ENCODE results near the gene ST8SIA5.

The ST8SIA5 gene

DNA sequence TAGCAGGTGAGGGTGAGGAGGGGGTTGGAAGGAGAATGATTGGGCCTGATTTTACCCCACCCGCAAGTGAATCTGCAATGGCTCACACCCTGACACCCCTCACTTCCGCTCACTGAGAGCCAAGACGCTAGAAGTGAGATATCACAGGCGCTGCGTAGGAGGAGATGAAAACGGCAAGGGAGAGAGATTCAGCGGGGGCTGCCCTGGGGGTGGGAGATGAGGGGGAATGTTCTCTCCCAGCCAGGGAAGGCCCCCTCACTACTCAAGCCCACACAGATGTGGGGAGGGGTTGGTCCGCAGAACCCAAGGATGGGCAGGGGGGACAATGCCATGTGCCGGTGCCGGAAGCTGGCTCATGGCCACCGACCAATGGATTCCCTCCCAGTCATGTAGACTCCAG is 132.7 kb downstream of the ST8SIA5 start:
- no peak for DNase-seq (ENCODE audit: low read depth)
- H3K4me3 ChIP-seq (ENCODE audit: low read length), result no peak overlapping the region
- TF ChIP-seq CTCF (conservative IDR thresholded peaks at IDR 0.05; ENCODE audit: low read length), result no peak

GRCh38 chr18:46623541-46623940 is 133.3 kb downstream of the ST8SIA5 start:
- no peak overlapping the region for H3K4me3 ChIP-seq (ENCODE audit: low read length)
- DNase-seq (ENCODE audit: low read depth), result peak; percentile 13
- no peak for TF ChIP-seq CTCF (conservative IDR thresholded peaks at IDR 0.05; ENCODE audit: low read length)

- no peak for TF ChIP-seq CTCF (conservative IDR thresholded peaks at IDR 0.05; ENCODE audit: low read length)
- H3K4me3 ChIP-seq (ENCODE audit: low read length), result no peak overlapping the region
- peak; percentile 13 for DNase-seq (ENCODE audit: low read depth)
Observed at GRCh38 chr18:46622999-46623398, 133.9 kb downstream of the ST8SIA5 start.

GRCh38 chr18:46622451-46622850 is 134.4 kb downstream of the ST8SIA5 start:
- DNase-seq (ENCODE audit: low read depth), result no peak
- TF ChIP-seq CTCF (conservative IDR thresholded peaks at IDR 0.05; ENCODE audit: low read length), result no peak
- no peak overlapping the region for H3K4me3 ChIP-seq (ENCODE audit: low read length)

- no peak overlapping the region for H3K4me3 ChIP-seq (ENCODE audit: low read length)
- TF ChIP-seq CTCF (conservative IDR thresholded peaks at IDR 0.05; ENCODE audit: low read length), result no peak
Observed at GRCh38 chr18:46621871-46622270, 135.0 kb downstream of the ST8SIA5 start.

GRCh38 chr18:46621111-46621766 is 135.6 kb downstream of the ST8SIA5 start:
- no peak overlapping the region for H3K4me3 ChIP-seq (ENCODE audit: low read length)
- no peak for TF ChIP-seq CTCF (conservative IDR thresholded peaks at IDR 0.05; ENCODE audit: low read length)
- no peak for DNase-seq (ENCODE audit: low read depth)

More at GRCh38 chr18:46621871-46622270, 135.0 kb downstream of the ST8SIA5 start:
- no peak for DNase-seq (ENCODE audit: low read depth)

GRCh38 chr18:46619559-46619958 is 137.3 kb downstream of the ST8SIA5 start:
- no peak for DNase-seq (ENCODE audit: low read depth)
- TF ChIP-seq CTCF (conservative IDR thresholded peaks at IDR 0.05; ENCODE audit: low read length), result no peak

More at GRCh38 chr18:46619559-46619958, 137.3 kb downstream of the ST8SIA5 start:
- H3K4me3 ChIP-seq (ENCODE audit: low read length), result no peak overlapping the region
